Prostate gland (tissue), 2 donors: ENCODE data around the gene TARS3.

Experiments used
- POLR2A ChIP-seq: fragments of 450-650 bp; IDR thresholded peaks from one replicate; pipeline ENCODE4 v1.6.1; 2016; ENCODE audit warnings: antibody characterized with exemption, mild to moderate bottlenecking
- POLR2AphosphoS5 ChIP-seq: sonication (generic); formaldehyde crosslinking; IDR thresholded peaks from one replicate; pipeline ENCODE4 v1.6.1; 2017; ENCODE audit warnings: antibody characterized with exemption
- TF ChIP-seq, protein P1 (sequence below), 4 experiments: fragments of 200-600 bp in 2 of 4; fragments of 450-650 bp in 2 of 4; sonication (generic) in 2 of 4; IDR thresholded peaks; 1 replicate in 3 of 4; 2 replicates in 1 of 4; pipeline ENCODE4 v1.5.1; 2016 to 2019; ENCODE audit warnings: antibody characterized with exemption in 4 of 4, mild to moderate bottlenecking in 2 of 4, moderate library complexity in 2 of 4

DNA sequence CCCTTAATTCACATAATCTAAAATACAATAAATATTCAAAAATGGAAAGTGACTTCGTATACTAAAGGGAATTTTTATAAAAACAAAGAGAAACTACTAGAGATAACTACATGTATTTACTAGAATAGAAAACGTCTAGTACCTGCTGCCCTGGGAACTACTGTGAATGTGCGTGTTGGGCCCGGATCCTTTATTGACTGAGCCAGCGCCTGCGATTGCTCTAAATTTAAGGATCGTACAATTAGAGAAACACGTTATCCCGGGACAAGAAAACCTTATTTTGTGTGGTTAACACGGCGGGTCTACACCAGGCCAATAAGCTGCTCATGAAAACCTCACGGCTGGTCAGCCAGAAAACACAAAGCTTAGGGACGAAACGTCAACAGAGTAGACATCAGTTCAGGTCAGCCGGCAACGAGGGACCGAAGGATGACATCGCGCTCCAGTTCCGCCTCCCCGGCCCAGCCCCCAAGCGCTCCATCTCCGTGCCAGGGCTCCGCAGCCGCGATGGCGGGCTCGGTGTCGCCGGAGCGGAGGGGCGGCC is 72.6 kb downstream of the TARS3 start:
- TF ChIP-seq, protein P1, sequence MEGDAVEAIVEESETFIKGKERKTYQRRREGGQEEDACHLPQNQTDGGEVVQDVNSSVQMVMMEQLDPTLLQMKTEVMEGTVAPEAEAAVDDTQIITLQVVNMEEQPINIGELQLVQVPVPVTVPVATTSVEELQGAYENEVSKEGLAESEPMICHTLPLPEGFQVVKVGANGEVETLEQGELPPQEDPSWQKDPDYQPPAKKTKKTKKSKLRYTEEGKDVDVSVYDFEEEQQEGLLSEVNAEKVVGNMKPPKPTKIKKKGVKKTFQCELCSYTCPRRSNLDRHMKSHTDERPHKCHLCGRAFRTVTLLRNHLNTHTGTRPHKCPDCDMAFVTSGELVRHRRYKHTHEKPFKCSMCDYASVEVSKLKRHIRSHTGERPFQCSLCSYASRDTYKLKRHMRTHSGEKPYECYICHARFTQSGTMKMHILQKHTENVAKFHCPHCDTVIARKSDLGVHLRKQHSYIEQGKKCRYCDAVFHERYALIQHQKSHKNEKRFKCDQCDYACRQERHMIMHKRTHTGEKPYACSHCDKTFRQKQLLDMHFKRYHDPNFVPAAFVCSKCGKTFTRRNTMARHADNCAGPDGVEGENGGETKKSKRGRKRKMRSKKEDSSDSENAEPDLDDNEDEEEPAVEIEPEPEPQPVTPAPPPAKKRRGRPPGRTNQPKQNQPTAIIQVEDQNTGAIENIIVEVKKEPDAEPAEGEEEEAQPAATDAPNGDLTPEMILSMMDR (IDR thresholded peaks at IDR 0.05) = no peak
- TF ChIP-seq POLR2A = no peak
- TF ChIP-seq POLR2AphosphoS5 = no peak
